T-helper 22 cell (primary cell): ENCODE data around the gene ILKAP.

Experiments used
- DNase-seq: peaks from one replicate; pipeline ENCODE4 v3.0.0-alpha.2; 2020; ENCODE audit warnings: low read depth

ILKAP gene

GRCh38 chr2:238237431-238238135, 34.1 kb upstream of the ILKAP start:
- DNase-seq, result no peak

- no peak for DNase-seq
These were observed 33.1 kb upstream of the ILKAP start for GRCh38 chr2:238236571-238236970.

DNA sequence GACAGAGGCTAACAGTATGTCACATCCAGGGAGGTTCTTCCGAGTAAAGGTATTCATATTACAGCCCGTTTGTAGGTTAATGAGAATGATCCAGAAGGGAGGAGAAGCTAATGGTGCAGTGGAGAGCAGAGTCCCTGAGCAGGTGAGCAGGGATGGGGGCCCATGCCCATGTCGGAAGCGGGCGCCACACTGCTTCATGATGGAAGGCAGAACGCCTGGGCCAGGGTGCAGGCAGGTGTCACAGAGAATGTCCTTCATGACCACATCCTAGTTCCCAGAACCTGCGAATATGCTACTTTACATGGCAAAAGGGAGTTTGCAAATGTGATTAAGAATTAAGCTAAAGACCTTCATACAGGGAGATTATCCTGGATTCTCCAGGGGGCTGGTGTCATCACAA, 32.4 kb upstream of the ILKAP start:
- no peak for DNase-seq

DNA sequence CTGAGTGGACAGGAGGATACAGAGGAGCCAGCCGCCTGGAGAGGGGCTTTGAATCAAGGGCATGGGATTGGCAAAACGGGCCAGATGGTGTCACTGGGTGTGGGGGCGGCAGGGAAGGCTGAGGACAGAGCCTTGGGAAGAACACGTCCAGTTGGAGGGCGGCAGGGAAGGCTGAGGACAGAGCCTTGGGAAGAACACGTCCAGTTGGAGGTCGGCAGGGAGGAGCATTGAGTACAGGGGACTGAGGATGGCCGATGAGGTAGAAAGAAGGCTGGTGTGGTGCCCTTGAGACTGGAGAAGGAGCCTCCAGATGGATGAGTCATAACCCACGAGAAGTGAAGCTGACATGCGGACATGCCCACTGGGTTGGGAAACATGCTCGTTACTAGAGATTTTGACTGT, 31.8 kb upstream of the ILKAP start:
- DNase-seq, result no peak

- DNase-seq, result no peak
These were observed 30.1 kb upstream of the ILKAP start for GRCh38 chr2:238233625-238234024.

DNA sequence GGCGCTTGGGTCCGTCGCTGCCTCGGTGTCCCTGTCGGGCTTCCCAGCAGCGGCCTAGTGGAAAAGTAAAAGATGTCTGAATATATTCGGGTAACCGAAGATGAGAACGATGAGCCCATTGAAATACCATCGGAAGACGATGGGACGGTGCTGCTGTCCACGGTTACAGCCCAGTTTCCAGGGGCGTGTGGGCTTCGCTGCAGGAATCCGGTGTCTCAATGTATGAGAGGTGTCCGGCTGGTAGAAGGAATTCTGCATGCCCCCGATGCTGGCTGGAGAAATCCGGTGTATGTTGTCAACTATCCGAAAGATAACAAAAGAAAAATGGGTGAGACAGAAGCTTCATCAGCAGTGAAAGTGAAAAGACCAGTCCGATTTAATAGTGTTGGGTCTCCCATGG, 28.3 kb upstream of the ILKAP start:
- no peak for DNase-seq

GRCh38 chr2:238231251-238231793, 27.8 kb upstream of the ILKAP start:
- DNase-seq, result peak; percentile 61

DNA sequence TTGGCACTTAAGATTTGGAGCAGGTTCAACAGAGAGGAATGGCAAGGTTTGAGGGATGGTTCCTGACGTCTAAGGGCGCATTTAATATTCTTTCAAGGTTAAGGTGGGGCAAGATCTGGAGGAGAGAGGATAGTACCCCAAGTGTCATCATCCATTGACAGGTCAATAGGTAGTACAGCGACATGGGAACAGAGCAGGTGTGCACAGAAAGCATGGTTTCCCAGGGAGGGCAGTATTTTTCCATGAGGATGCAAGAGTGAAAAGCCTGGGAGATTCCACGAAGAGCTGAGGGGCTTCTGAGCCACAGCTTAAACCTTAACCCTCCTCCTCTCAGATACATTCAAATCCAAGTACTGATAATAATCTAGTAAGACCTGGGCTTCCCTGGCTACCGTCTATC, 27.2 kb upstream of the ILKAP start:
- no peak for DNase-seq

DNA sequence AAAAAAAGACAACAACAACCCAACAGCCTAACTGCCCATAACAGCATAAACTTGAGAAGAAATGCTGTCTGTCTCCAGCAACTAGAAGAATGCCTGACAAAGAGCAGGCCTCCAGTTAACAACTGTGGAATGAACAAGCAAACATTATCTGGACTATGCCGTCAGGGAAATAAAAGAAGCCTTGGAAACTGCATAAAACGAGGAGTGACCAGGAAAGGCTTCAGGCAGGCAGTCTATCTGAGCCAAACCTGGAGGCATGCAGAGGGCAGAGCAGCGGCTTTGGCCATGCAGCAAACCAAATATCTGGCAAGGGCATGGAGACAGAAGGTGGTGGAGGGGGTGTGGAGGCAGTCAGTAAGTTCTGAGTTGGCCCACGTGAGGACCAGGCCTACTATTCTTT, 25.2 kb upstream of the ILKAP start:
- no peak for DNase-seq

GRCh38 chr2:238227587-238228032, 24.1 kb upstream of the ILKAP start:
- DNase-seq, result no peak

GRCh38 chr2:238226698-238227586, 23.4 kb upstream of the ILKAP start:
- no peak for DNase-seq

DNA sequence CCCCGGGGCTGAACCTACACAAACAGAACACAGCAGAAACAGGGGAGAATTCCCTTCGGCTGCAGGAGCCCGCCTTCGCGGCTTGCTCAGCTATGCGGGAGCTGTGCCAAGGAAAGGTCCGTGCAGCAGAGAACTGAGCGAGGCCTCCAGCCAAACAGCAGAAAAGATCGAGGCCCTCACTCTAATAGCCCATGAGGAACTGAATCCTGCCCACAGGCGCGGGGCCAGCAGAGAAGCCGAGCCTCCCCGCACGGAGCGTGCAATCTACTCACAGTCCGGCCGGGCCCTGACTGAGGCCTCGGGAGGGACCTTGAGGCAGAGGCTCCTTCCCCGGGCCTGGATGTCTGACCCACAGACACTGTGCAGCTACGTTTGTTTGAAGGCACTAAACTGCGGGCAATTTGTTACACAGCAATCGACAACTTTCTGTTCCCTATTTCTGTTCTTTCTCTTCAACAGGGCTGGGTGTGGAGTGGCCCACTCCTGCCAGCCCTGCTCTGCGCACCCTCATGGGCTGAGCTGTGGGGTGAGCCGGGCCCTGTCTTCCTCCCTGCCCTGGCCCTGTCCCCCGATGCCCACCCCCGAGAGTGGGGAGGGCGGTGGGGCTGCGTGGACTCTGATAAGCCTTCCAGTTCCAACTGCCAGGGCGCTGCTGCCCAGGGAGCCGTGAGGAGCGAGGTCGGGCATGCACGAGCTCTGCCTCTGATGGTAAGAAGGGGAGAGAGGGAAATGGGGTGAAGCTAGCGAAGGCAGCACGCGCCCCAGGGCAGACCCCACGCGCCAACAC, 22.6 kb upstream of the ILKAP start:
- DNase-seq, result no peak

- no peak for DNase-seq
These were observed 21.6 kb upstream of the ILKAP start for GRCh38 chr2:238225121-238225520.

GRCh38 chr2:238224356-238225035, 21.0 kb upstream of the ILKAP start:
- DNase-seq, result no peak

DNA sequence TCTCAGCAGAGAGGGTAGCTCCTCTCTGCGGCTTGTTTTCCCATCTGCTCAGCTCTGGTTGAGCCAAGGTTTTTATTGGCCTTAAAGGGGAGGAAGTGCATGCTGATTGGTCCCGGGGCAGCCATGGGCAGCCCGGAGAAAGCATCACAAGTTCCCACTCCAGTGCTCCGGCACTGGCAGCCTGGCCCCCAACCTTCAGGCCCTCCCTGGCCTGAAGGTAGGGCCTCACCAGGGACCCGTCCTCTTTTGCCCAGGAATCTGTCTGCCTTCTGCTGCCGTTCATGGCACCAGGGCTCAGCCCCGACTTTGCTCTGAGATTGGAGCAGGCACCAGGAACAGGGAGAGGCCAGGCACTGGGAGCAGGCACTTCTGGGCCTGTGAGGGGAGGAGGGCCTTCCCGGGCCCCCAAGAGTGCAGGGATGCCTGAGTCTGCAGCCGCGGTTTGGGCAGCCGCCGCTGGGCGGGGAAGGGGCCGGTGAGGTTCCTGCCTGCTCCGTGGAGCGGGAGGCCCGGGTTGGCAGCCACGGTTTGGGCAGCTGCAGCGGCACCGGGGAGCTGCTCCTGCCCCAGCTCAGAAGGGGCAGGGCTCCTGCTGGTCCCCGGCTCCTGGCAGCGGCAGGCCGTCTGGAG, 17.5 kb upstream of the ILKAP start:
- no peak for DNase-seq

DNA sequence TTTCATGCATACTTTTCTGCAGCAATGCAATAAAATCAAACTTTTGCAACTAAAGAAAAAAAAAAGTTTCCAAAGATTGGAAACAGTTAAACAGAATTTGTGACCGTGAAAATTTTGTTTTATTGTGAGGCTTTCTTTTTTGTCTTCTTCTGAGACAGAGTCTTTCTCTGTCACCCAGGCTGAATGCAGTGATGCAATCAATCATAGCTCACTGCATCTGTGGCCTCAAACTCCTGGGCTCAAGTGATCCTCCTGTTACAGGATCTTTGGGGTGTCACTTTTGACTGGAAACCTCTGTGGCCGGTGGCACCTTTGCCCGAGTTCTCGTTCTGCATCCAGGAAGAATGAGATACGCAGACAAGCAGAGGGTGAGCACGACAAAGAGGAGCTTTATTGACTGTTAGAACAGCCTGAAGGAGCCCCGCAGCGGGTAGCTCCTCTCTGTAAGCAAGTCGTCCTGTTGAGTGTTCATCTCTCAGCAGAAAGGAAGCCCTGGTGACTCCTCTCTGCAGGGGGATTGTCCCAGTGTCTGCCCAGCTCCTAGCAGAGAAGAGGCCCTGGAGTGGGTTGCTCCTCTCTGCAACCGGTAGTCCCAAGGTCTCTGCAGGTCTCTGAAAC, 16.9 kb upstream of the ILKAP start:
- no peak for DNase-seq

- DNase-seq, result no peak
These were observed 13.2 kb upstream of the ILKAP start for GRCh38 chr2:238216651-238217184.

- no peak for DNase-seq
These were observed 3.5 kb upstream of the ILKAP start for GRCh38 chr2:238207006-238207405.

DNA sequence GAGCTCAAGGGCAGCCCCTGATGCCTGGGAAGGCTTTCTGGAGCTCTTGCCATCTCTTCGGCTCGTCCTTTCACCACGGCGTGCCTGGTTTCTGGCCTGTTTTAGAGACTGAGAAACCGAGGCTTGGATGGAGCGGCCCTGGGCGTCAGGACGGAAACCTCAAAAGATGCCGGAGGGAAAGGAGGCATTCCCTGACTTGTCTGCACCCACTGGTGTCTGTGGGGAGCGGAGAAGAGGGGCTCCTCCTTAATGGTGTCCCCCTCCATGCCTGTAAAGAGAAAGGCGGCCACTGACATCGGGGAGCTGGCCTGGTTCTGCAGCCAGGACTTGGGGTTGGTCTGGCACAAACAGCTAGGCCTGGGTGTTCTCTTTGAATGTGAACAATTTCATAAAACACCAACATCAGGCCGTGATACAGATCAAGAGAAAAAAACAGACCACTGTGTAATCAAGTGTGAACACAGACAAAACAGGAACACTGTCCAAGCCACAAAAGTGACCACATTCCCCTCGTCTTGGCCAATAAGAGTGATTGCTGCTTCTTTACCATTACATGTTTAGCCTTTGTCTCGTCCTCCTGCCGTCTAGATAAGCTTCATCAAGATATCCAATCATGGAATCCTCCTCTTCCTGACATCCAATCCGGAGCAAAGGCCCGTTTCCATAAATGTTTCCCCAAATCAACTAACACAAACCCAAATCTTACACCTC, 633 bp upstream of the ILKAP start:
- no peak for DNase-seq
